HG03097 (cell line): ENCODE results near the gene PCCA.
"Not testable (repeated sequence)": the region's sequence is repeated elsewhere in the genome, so short reads cannot be mapped to it uniquely, and the experiment has no call there.

Experiments
- ATAC-seq: cut with Tn5 transposase; IDR thresholded peaks from one replicate; pipeline ENCODE4 v1.9.1; 2021; ENCODE audit not compliant: unreplicated experiment, low FRiP score

PCCA gene, protein sequence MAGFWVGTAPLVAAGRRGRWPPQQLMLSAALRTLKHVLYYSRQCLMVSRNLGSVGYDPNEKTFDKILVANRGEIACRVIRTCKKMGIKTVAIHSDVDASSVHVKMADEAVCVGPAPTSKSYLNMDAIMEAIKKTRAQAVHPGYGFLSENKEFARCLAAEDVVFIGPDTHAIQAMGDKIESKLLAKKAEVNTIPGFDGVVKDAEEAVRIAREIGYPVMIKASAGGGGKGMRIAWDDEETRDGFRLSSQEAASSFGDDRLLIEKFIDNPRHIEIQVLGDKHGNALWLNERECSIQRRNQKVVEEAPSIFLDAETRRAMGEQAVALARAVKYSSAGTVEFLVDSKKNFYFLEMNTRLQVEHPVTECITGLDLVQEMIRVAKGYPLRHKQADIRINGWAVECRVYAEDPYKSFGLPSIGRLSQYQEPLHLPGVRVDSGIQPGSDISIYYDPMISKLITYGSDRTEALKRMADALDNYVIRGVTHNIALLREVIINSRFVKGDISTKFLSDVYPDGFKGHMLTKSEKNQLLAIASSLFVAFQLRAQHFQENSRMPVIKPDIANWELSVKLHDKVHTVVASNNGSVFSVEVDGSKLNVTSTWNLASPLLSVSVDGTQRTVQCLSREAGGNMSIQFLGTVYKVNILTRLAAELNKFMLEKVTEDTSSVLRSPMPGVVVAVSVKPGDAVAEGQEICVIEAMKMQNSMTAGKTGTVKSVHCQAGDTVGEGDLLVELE

DNA sequence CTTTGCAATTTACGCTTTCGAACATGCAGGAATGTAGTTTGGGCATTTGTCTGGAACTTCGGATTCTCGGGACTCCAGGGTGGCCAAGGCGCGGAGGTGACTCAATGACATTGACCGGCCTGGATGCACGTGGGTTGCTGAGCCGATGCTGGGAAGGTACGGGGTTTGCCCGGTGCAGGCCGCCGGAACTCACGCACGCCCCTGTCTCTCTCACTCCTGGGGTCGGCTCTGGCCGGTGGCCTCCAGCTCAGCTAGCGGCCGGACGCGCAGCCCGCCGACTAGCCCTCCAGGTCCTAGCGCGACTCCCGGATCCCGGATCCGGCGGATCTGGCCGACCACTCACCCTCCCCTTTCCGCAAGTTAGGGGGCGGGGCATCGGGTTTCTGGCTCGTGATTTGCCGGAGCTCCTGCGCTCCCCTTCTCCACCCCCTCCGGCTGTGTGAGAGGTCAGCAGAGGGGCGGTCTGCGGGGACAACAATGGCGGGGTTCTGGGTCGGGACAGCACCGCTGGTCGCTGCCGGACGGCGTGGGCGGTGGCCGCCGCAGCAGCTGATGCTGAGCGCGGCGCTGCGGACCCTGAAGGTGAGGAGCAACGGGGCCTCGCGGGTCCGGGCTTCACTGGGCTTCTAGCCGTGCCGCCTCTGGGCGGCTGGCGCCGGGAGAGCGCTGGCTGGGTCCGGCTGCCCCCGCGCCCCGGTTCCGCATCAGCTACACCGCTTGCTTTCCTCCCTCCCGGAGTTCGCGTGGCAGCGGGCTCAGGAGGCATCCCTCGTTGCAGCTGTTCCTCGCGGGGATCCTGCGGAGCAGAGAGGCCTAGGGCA lies at the start of gene PCCA:
TSS of gene PCCA (plus strand) at position 450 of the 821 bp plus-strand sequence. CDS start at position 478, 28 bp downstream.
- ATAC-seq, result peak; percentile 95

DNA sequence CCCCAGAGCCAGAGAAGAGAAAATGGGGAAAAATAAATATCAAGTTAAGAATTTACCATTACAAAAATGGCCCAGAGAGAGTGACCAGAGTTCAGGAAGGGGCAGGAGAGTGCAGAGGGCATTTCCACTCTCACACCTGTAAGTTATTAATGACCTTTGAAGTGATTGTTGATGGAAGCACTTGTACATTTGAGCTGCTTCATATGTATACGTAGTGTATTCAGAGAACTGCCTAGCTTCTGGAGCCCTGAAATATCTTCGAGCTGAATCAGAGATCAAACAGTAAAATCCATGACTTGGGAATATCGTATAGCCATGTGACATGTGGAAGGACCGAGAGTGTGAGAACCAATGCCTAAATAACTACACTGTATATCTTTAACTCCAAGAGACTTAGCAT lies 49.2 kb upstream of the PCCA start:
- ATAC-seq, result no peak

DNA sequence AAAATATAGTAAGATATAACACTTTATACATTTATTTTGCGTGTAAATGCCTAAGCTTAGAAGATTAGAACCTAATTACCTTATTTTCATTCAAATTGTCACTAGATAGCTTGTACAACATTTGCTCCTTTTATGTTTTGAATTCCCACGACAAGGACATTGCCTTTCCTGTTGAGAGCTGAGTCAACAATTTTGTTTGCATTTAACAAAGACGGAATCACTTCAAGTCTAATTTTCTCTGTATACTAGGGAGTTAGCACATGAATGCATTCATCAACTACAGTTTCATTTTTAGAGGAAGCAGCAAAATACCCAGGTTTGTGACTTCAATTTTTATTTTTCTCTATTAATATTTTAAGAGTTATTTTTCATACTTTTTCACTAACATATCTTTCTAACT lies 48.7 kb upstream of the PCCA start:
- ATAC-seq, result no peak

DNA sequence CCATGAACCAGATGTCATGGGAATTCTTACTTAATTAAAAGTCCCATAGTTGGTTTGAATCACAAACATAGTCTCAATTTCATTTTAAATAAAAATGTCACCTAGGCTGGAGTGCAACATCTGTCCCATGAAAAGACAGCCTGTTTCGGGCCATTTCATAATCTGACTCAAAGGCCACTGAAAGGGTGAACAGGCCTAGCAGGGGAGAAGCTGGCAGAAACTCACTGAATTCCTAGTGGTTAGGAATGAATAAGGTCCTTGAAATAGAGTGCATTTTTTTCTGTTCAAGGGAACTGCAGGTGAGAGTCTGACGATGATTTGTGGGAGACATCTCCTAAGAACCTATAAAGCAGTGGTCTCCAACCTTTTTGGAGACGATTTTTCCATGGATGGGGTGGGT lies 44.0 kb upstream of the PCCA start:
- ATAC-seq, result no peak

DNA sequence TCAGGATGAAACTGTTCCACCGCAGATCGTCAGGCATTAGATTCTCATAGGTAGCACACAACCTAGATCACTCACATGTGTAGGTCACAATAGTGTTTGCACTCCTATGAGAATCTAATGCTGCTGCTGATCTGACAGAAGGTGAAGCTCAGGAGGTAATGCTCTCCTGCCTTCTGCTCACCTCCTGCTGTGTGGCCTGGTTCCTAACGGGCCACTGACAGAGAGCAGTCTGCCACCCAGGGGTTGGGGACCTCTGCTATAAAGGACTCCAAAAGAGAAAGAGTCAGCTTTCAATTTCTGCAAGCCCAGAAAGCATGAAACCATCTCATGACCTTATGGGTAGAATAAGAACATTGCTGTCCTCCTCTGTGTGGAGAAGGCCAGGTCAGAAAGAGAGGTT lies 43.5 kb upstream of the PCCA start:
- ATAC-seq, result no peak

DNA sequence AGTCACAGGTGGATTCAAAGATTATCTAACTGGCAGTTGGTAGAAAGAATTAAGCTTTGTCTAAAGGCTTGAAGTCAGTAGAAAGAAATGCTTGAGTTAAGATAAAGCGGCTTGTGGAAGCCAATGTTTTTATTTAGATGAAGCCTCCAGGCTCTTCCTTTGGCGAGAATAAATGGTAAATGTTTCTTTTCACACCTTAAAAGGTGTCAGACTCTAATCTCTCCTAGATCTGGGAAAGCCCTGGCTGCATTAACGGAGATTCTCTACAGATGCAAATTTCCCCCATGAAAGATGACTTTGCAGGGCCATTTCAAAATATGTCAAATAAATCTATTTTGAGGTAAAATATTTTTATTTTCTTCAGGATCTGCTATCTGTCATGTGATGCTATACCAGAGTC lies 37.8 kb upstream of the PCCA start:
- ATAC-seq, result no peak

DNA sequence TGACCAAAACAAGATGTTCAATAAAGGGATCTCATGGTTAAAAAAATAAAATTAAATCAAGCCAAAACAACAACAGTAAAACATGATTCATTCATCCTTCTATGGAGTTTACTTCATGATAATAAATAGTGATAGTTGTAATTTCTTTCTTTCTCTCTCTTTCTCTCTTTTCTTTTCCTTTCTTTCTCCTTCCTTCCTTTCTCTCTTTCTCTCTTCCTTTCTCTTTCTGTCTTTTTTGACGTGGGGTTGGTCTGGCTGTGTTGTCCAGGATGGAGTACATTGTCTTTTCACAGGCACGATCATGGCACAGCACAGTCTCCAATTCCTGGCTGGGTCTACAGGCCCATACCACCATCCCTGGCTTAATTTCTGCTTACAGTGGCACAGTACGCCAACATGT lies 29.1 kb upstream of the PCCA start:
- no peak for ATAC-seq

DNA sequence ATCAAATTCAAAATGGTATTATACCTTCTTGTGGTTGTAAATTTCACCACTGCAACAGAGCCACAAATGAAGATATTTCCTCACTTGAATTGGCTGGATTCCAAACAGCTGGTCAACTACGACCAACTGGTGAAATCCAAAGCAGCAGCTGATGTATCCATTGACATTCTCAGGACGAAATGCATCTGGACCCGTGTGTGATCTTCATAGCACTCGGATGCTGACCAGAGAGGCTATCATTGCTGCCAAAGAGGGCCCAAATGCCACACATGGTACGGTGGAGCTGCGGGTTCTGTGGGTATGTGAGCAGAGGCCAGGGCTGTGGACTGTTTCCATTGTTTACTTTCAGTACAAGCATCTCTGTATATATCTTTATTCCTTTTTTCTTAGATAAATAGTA lies 25.6 kb upstream of the PCCA start:
- ATAC-seq, result no peak

DNA sequence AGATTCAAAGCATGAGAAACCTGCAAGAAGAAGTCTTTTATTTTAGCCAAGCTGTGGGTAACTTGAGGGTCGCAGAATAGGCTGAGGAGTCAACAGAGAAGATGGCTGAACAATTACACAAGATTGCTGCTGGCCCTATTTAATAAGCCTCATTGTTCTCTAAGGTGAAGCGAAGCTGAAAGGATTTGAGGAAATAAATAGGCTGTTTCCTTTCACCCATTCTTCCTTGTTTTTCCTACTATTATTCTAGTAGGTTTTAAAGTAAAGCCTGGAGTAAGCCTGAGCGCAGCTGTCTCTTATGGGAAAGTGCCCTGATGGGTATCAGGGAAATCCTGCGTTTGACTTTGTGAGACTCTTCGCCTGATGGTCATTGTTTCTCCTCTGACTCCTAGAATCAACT lies 25.0 kb upstream of the PCCA start:
- ATAC-seq, result no peak

DNA sequence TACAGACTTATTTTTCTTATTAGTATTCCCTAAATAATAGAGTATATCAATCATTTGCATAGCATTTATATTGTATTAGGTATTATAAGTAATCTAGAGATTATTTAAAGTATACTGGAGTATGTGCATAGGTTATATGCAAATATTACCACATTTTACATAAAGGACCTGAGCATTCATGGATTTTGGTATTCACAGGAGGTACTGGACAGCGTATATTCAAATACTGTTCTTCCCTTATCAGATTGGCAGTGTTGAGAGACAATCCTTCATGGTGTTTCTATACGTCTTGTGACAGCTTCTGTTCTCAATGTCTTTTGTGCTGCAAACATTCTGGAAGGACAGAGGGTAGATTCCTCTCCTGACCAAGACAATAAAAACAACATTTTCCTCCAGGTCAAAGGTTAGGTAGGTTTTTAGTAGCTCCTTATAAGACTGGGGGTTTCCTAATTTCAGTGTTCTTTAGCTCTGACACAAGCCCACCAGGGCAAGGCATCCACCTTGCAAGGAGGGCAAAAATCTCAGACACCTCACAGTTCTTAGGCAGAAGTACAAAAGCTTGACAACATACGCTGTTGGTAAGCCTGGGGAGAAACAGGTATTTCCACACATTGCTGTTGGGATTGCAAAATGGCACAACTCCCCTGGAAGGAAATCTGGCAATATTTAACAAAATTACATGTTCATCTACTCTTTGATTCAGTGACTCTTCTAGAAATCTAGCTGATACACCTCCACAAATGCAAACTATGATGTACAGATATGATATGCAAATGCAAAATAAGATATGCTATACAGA lies 20.6 kb upstream of the PCCA start:
- no peak for ATAC-seq

DNA sequence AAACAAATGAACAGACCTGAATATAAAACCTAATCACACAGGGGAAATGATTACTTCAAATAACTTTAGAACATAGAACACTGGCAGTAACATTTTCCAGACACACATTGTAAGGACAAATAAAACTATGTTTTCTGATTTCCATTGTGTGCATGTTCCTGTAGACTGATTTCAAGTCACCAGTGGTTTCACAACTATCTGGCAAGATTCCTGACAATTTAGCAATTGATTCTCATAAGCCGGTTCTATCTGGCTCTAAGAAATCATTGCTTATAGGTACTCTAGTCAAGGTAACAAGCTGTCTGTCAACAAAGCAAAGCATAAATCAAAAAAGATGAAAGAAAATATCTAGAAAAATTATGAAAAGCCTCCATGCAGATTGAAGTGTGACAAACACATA lies 19.6 kb upstream of the PCCA start:
- ATAC-seq, result no peak

DNA sequence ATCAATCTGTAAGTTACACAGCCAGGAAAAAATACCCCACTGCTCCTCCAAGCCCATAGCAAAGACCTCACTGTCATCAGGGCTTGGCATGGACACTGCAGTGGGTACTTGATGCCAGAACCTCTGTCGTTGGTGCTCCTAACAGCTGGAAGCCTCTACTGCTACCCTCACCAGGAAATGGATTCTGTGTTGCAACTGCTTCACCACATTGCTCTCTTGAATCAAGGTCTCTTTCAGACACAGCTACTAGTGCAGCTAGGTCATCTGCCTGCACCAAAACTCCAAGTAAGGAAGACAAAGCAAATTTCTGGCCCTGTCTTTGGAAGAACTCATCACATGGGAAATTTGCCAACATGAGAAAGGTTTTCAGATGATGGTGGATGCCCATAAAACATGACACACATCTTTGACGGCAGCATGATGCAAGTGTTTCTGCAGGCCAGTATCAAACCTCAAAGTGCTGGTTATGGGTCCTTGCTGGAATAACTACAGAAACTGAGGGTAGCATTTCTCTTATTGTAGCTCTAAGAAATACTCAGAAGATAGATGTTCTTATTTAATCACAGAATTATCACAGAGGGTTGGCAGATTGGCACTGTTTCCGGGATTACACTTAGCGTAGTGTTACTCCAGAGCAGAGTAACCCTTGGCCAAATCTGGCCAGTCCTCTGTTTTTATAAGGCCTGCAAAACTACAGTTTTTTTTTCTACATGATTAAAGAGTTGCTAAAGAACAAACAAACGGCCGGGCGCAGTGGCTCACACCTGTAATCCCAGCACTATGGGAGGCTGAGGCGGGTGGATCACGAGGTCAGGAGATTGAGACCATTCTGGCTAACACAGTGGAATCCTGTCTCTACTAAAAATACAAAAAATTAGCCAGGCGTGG lies 12.9 kb upstream of the PCCA start:
- no peak for ATAC-seq

DNA sequence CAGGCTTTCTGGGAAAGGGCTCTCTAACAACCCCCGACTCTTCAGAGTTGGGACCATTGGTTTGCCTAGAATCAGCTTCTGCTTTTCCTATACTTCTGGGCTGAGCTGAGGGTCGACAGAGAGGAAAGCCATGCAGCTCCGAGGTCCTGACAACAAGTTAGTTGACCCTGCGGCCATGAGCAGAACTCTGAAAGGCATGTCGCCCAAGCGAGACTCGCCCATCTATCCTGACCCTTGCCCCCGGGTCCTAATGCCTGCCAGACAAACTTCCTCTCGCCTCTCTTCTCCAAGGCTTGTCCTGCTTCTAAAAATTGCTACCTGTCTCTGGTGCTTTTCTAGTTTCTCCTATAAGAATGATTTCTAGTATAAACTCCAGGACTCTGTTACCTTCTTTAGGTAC lies 9.9 kb upstream of the PCCA start:
- ATAC-seq, result not testable (repeated sequence)

DNA sequence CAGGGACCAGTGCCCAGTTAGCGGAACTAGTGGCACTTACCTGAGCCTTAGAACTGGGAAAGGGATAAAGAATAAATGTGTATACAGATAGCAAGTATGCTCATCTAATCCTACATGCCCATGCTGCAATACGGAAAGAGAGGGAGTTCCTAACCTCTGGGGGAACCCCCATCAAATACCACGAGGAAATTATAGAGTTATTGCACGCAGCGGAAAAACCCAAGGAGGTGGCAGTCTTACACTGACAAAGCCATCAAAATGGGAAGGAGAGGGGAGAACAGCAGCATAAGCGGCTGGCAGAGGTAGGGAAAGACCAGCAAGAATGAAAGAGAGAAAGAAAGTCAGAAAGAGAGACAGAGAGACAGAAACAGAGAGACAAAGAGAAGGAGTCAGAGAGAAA lies 5.5 kb upstream of the PCCA start:
- ATAC-seq, result not testable (repeated sequence)

DNA sequence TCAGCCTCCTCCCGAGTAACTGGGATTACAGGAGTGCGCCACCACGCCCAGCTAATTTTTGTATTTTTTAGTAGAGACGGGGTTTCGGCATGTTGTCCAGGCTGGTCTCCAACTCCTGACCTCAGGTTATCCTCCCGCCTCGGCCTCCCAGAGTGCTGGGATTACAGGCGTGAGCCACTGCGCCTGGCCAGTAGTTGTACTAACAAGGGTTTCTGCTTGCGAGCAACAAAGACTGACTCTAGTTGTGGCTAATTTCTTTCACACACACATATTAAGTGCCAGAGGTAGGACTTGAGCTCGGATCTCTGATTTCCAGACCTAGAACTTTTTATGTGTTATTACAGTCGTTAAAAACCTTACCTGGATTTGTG lies 635 bp upstream of the PCCA start:
- no peak for ATAC-seq

DNA sequence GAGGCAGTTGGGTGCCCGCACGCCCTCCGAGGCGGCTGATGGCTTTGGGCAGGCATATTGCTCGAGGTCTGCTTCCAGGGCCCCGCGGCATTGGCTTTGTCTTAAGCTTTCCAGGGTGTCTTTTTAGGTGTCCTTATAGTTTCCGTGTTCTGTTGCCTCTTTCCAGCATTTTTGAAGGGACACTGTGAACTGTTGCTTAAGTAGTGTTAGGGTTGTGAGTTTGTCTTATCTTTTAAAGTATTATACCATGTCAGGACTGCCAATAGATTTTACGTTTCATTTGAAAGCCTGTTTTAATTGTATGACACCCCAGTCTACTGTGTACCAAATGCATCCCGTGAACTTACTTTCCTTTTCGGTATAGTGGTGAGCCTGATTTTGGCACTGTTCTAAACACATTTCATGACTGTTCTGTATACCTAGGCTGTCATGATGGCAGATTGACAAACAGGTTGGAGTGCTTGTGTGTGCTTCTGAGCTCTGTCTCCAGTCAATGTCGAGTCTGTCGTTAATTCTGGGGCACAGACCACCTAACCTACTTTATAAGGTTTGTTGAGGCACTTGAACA lies 656 bp downstream of the PCCA start:
- ATAC-seq, result peak; percentile 24

DNA sequence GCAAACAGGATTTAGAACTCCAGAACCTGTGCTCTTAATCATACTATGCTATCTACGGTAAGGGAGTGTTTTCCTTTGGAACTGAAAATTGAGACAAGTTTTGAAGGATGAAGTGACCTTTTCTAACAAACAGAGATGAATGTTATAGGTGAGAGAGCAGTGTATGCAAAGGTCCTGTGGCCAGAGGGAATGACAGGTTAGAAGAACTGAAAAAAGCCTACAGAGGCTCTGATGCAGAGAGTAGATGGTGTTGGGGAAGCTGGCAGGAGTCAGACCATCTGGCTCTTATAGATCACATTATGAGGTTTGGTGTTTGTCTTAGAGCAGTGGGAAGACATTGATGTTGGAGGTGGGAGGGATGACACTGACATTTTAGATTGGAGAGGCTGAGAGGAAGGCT lies 2.0 kb downstream of the PCCA start:
- no peak for ATAC-seq

DNA sequence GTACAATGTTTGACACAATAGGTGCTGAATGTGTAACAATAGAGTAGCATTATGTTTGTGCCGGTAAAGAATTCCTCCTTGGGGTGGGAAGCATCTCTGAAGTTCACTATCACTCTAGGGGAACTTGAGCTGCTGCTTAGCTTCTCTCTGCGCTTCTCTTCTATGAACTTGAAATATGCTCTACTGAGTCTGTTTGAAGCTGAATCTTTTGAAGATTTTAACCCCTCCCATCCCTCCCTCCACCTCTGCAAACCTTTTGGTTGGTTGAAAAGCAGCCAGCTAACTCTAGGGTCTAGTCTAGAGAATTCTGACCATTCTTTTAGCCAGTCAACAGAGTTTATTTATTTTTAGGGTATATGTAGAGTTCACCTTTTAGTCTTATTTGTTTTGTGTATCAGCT lies 2.5 kb downstream of the PCCA start:
- no peak for ATAC-seq

DNA sequence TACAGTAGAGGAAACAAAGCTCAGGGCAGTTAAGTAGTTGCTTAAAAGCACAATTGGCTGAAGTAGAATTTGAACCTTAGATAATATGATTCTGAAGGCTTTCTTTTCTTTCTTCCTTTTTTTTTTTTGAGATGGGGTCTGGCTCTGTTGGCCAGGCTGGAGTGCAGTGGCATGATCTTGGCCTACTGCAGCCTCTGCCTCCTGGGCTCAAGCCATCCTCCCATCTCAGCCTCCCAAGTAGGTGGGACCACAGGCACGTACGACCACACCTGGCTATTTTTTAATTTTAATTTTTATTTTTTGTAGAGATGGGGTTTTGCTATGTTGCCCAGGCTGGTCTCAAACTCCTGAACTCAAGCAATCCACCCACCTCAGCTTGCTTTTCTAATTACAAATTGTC lies 3.4 kb downstream of the PCCA start:
- ATAC-seq, result not testable (repeated sequence)
